HPDE6-E6E7 (cell line): ENCODE results near the gene SPIN2A.
"Not testable (repeated sequence)": the region's sequence is repeated elsewhere in the genome, so short reads cannot be mapped to it uniquely, and the experiment has no call there.

ENCODE experiments used
- DNase-seq: peaks from one replicate; pipeline ENCODE4 v3.0.0; 2011; ENCODE audit warnings: missing footprints; ENCODE audit errors: extremely low spot score

The SPIN2A gene

DNA sequence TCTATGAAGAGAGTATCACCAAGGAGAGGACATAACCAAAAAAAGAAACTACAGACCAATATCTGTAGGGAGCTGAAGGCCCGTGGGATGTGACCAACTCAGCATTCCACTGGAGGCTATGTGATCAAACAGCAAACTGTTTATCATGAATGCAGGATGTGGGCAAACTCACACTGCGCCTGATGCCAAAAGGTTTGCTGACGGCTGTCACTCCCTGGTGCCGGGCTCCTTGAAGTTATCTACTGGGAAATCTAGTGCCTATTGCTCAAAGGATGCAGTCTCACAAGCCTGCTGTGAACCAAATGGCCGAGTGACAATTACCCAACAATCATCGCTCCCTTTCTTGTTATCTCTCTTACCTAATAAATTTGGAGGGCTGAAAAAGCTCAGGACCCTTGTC, 34.3 kb downstream of the SPIN2A start:
- DNase-seq = not testable (repeated sequence)
